ENCODE measurements around the gene ALDH9A1.

DNA sequence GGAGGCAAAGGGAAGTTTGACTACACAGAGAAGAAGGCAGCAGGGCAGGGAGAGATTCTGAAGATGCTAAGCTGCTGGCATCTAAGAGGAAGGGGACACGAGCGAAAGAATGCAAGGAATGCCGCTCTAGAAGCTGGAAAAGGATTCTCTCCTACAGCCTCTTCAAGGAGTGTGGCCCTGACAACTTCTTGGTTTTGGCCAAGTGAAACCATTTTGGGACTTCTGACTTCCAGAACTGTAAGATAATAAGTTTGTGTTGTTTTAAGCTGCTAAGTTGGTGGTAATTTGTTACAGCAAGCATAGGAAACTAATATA is 38.8 kb downstream of the ALDH9A1 start:
- TF ChIP-seq, protein P1, sequence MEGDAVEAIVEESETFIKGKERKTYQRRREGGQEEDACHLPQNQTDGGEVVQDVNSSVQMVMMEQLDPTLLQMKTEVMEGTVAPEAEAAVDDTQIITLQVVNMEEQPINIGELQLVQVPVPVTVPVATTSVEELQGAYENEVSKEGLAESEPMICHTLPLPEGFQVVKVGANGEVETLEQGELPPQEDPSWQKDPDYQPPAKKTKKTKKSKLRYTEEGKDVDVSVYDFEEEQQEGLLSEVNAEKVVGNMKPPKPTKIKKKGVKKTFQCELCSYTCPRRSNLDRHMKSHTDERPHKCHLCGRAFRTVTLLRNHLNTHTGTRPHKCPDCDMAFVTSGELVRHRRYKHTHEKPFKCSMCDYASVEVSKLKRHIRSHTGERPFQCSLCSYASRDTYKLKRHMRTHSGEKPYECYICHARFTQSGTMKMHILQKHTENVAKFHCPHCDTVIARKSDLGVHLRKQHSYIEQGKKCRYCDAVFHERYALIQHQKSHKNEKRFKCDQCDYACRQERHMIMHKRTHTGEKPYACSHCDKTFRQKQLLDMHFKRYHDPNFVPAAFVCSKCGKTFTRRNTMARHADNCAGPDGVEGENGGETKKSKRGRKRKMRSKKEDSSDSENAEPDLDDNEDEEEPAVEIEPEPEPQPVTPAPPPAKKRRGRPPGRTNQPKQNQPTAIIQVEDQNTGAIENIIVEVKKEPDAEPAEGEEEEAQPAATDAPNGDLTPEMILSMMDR (IDR thresholded peaks at IDR 0.05 in 4 of 5, conservative IDR thresholded peaks at IDR 0.05 in 1 of 5) = no peak
- no peak for TF ChIP-seq POLR2A (IDR thresholded peaks at IDR 0.05)
